HepG2 (cell line): ENCODE measurements around the gene NPPC. TPM values are rescaled to one million over a fixed set of nuclear protein-coding genes. Genes with fewer than 3 reads are reported as not detected.

ENCODE experiments used
- ARID3A ChIP-seq: IDR thresholded peaks from 2 replicates; pipeline ENCODE4 v1.6.1; 2012; ENCODE audit warnings: low read depth, low read length, improper control_type of control experiment
- CAMTA2 ChIP-seq: sonication (generic); formaldehyde crosslinking; IDR thresholded peaks from 2 replicates; pipeline ENCODE4 v1.4.0; 2020; ENCODE audit warnings: mild to moderate bottlenecking, missing genetic modification reagents, borderline replicate concordance
- HMGA1 ChIP-seq: sonication (generic); formaldehyde crosslinking; conservative IDR thresholded peaks from 2 replicates; pipeline ENCODE4 v1.4.0; 2020; ENCODE audit warnings: missing genetic modification reagents
- IRF2 ChIP-seq: IDR thresholded peaks from 2 replicates; pipeline ENCODE4 v1.6.1; 2018; ENCODE audit warnings: missing genetic modification reagents, missing compliant biosample characterization
- MED13 ChIP-seq: sonication (generic); formaldehyde crosslinking; IDR thresholded peaks from 2 replicates; pipeline ENCODE4 v1.5.0; 2020; ENCODE audit warnings: missing genetic modification reagents
- MEIS1 ChIP-seq: sonication (generic); formaldehyde crosslinking; IDR thresholded peaks from 2 replicates; pipeline ENCODE4 v1.9.0; 2021; ENCODE audit warnings: mild to moderate bottlenecking, missing genetic modification reagents, moderate library complexity, borderline replicate concordance
- MLLT10 ChIP-seq: sonication (generic); formaldehyde crosslinking; IDR thresholded peaks from 2 replicates; pipeline ENCODE4 v1.4.0; 2020; ENCODE audit warnings: missing genetic modification reagents
- POGK ChIP-seq: sonication (generic); formaldehyde crosslinking; conservative IDR thresholded peaks from 2 replicates; pipeline ENCODE4 v1.8.0; 2022; ENCODE audit warnings: mild to moderate bottlenecking, moderate library complexity, missing genetic modification reagents
- PRDM15 ChIP-seq: sonication (generic); formaldehyde crosslinking; IDR thresholded peaks from 2 replicates; pipeline ENCODE4 v1.4.0; 2020; ENCODE audit warnings: missing genetic modification reagents
- SAP130 ChIP-seq: IDR thresholded peaks from 2 replicates; pipeline ENCODE4 v1.6.1; 2016; ENCODE audit warnings: low read depth
- SOX5 ChIP-seq: IDR thresholded peaks from 2 replicates; pipeline ENCODE4 v1.6.1; 2016; ENCODE audit warnings: borderline replicate concordance
- STAT5B ChIP-seq: sonication (generic); formaldehyde crosslinking; IDR thresholded peaks from 2 replicates; pipeline ENCODE4 v1.4.0; 2020; ENCODE audit warnings: missing genetic modification reagents
- ZBTB46 ChIP-seq: sonication (generic); formaldehyde crosslinking; IDR thresholded peaks from 2 replicates; pipeline ENCODE4 v1.4.0; 2020; ENCODE audit warnings: mild to moderate bottlenecking, missing genetic modification reagents, borderline replicate concordance
- ZBTB7B ChIP-seq: sonication (generic); formaldehyde crosslinking; IDR thresholded peaks from 2 replicates; pipeline ENCODE4 v1.4.0; 2020; ENCODE audit warnings: missing genetic modification reagents
- ZNF225 ChIP-seq: sonication (generic); formaldehyde crosslinking; IDR thresholded peaks from 2 replicates; pipeline ENCODE4 v1.4.0; 2020; ENCODE audit warnings: mild to moderate bottlenecking, missing genetic modification reagents
- ZNF260 ChIP-seq: sonication (generic); formaldehyde crosslinking; IDR thresholded peaks from 2 replicates; pipeline ENCODE4 v1.4.0; 2020; ENCODE audit warnings: missing genetic modification reagents, low read depth, mild to moderate bottlenecking, borderline replicate concordance
- ZNF430 ChIP-seq: sonication (generic); formaldehyde crosslinking; IDR thresholded peaks from 2 replicates; pipeline ENCODE4 v1.9.0; 2021; ENCODE audit warnings: mild to moderate bottlenecking, missing genetic modification reagents
- ZNF704 ChIP-seq: sonication (generic); formaldehyde crosslinking; IDR thresholded peaks from 2 replicates; pipeline ENCODE4 v1.8.1; 2023; ENCODE audit warnings: mild to moderate bottlenecking, inconsistent platforms, moderate library complexity, missing genetic modification reagents, borderline replicate concordance
- ZNF761 ChIP-seq: sonication (generic); formaldehyde crosslinking; conservative IDR thresholded peaks from 2 replicates; pipeline ENCODE4 v1.4.0; 2020; ENCODE audit warnings: mild to moderate bottlenecking, missing genetic modification reagents
- polyA plus RNA-seq, 8 experiments: library from polyadenylated mRNA; depleted of rRNA in 3 of 8; stranded (reverse) in 7 of 8; unstranded in 1 of 8; fragments of >200 nt; fragmentation: Illumina TruSeq in 4 of 8; extraction: Trizol in 4 of 8; gene quantifications; 2 replicates each; pipeline versions ENCODE4 v1.2.1 to v1.2.3, GENCODE V29; 2011 to 2016; ENCODE audit warnings: low read depth in 4 of 8, missing spikeins in 1 of 8, mixed read lengths in 1 of 8; ENCODE audit not compliant: insufficient read depth in 1 of 8
- total RNA-seq, 5 experiments: library from RNA; depleted of rRNA; stranded (reverse); fragments of >200 nt; fragmentation: Illumina TruSeq; extraction: Trizol; gene quantifications; 2 replicates each; pipeline ENCODE4 v1.2.3, GENCODE V29; 2016; ENCODE audit warnings: low read depth in 1 of 5

The NPPC gene
- total and polyA plus RNA-seq, 2 of the 13 experiments (the other 11 are each of a cell fraction or from before 2014, with no cell fraction given), result 0.11 TPM; not detected in 1

GRCh38 chr2:231961349-231962166 lies 35.4 kb upstream of the NPPC start, which contains the start of gene DIS3L2 (continued):
- TF ChIP-seq MEIS1 (CRISPR knock-in tag), result peak; percentile 82; the same call in 1 of the 2 replicates
- peak; percentile 81; the same call in 1 of the 2 replicates for TF ChIP-seq CAMTA2
- TF ChIP-seq PRDM15 (CRISPR knock-in tag), result peak; percentile 93
- TF ChIP-seq MED13, result peak; percentile 90
- TF ChIP-seq STAT5B (CRISPR knock-in tag), result peak; percentile 84
- TF ChIP-seq IRF2, result peak; percentile 95
- peak; percentile 19; the same call in 1 of the 2 replicates for TF ChIP-seq MLLT10 (CRISPR knock-in tag)
- peak; percentile 89 for TF ChIP-seq ZBTB7B (CRISPR knock-in tag)
- no peak for TF ChIP-seq ZNF260 (CRISPR knock-in tag)
- peak; percentile 34; the same call in 1 of the 2 replicates for TF ChIP-seq SOX5 (CRISPR knock-in tag)
- no peak for TF ChIP-seq HMGA1 (CRISPR knock-in tag)
- peak; percentile 98 for TF ChIP-seq ZNF704 (CRISPR knock-in tag)
- peak; percentile 95 for TF ChIP-seq ZNF430
- peak; percentile 96 for TF ChIP-seq ZNF761 (CRISPR knock-in tag)
- peak; percentile 96 for TF ChIP-seq POGK (CRISPR knock-in tag)
- 0 out of 2 replicates have a peak, but pooled peaks have one; percentile 27 for TF ChIP-seq ZBTB46 (CRISPR knock-in tag)
- TF ChIP-seq ARID3A, result no peak
- peak; percentile 74; the same call in 1 of the 2 replicates for TF ChIP-seq ZNF225
- peak; percentile 97 for TF ChIP-seq SAP130 (CRISPR knock-in tag)
